Measurements from ENCODE around the gene MIB1. TPM values are rescaled to one million over a fixed set of nuclear protein-coding genes. Genes with fewer than 3 reads are reported as not detected.

The MIB1 gene
- total RNA-seq, 2 experiments from 2014 or later: 34.6 to 37.4 TPM

DNA sequence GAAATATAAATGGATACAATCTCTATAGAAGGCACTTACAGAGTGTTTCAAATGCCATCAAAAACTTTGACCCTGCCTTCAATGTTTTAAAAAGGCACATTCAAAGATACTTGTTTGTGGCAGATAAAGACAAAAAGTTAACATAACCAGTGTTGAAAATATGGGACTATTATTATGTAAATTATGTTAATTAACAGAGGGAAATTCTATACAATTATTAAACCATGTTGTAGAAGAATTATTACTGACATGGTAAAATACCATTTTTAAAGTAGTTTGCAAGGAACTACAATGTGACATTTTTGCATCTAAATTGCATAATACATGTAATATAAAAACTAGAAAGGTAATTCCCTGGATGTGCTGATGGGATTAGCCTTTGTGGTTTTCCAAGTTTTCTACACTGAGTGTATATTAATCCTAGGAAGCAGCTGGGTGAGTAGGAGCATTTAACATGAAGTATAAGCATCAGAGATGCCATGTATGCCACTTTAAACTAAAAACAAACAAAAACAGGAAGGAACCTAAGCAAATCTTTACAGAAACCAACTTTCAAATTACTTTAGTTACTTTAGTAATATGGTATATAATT, 21.7 kb downstream of the MIB1 start:
- intact Hi-C loops (cut with micrococcal nuclease): no loop called here
- H3K36me3 Mint-ChIP-seq (ENCODE audit: low read depth): peaks cover 16% of the 10 kb centered on the region
- H3K4me3 Mint-ChIP-seq: no peak overlapping the region
- ChIA-PET CTCF (no interaction called here), POLR2A (no interaction called here)
- H3K9me3 Mint-ChIP-seq: no peaks in the 10 kb centered on the region
- TF ChIP-seq, protein P1, sequence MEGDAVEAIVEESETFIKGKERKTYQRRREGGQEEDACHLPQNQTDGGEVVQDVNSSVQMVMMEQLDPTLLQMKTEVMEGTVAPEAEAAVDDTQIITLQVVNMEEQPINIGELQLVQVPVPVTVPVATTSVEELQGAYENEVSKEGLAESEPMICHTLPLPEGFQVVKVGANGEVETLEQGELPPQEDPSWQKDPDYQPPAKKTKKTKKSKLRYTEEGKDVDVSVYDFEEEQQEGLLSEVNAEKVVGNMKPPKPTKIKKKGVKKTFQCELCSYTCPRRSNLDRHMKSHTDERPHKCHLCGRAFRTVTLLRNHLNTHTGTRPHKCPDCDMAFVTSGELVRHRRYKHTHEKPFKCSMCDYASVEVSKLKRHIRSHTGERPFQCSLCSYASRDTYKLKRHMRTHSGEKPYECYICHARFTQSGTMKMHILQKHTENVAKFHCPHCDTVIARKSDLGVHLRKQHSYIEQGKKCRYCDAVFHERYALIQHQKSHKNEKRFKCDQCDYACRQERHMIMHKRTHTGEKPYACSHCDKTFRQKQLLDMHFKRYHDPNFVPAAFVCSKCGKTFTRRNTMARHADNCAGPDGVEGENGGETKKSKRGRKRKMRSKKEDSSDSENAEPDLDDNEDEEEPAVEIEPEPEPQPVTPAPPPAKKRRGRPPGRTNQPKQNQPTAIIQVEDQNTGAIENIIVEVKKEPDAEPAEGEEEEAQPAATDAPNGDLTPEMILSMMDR (IDR thresholded peaks at IDR 0.05): no peak
- H3K27ac Mint-ChIP-seq: no peak overlapping the region
- H3K4me1 Mint-ChIP-seq (ENCODE audit: low read depth): peaks cover 13% of the 10 kb centered on the region
- ATAC-seq (no peak), DNase-seq (no peak)
- no peaks in the 10 kb centered on the region for H3K27me3 Mint-ChIP-seq

DNA sequence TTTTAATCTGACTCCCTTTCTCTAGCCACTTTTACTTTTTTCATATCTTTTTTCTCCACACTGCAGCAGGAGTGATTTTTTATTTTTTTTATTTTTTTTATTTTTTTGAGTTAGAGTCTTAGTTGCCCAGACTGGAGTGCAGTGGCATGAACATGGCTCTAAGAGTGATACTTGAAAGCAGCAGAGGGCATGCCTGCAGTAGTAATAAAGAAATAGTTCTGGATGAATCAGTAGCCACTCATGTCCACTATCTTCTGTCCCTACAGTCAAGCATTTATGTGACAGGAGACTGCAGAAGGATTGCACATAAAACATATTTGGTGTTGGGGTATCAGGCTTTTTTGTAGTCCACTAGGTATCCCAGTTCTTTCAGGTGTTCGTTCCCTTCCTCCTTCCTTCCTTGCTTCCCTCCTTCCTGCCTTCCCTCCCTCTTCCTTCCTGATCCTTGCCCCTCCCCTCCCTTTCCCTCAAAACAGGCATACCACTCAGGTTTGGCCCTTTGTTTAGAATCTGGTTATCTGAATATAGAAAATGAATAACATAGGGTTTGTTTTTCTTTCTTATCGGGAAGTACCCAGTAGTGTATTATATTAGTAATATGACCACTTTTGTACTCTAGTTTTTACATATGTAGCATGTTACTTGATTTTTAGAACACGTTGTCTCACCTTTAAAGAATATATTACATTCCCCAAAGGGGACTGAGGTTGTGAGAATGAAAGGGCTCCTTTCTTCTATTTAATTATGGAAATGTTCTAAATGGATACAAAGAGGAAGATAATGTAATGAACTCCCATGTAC, 23.5 kb downstream of the MIB1 start:
- intact Hi-C loops (cut with micrococcal nuclease): no loop called here
- DNase-seq (no peak), ATAC-seq (no peak)
- H3K27ac Mint-ChIP-seq: no peak overlapping the region
- H3K27me3 Mint-ChIP-seq: no peaks in the 10 kb centered on the region
- peaks cover 23% of the 10 kb centered on the region for H3K36me3 Mint-ChIP-seq (ENCODE audit: low read depth)
- peaks cover 13% of the 10 kb centered on the region for H3K4me1 Mint-ChIP-seq (ENCODE audit: low read depth)
- TF ChIP-seq, protein P1 (IDR thresholded peaks at IDR 0.05): no peak
- ChIA-PET POLR2A (no interaction called here), CTCF (no interaction called here)
- H3K4me3 Mint-ChIP-seq: no peak overlapping the region
- no peaks in the 10 kb centered on the region for H3K9me3 Mint-ChIP-seq

- H3K4me1 Mint-ChIP-seq (ENCODE audit: low read depth): no peaks in the 10 kb centered on the region
- POLR2A ChIA-PET: no interaction called here
- no peaks in the 10 kb centered on the region for H3K27me3 Mint-ChIP-seq
- ATAC-seq (no peak), DNase-seq (no peak)
- CTCF ChIA-PET: interaction anchor here (0.6 to 1.2 kb wide), 2 partner anchors 10 to 387 kb away, joined by 3 read pairs; no protein-coding TSS in a partner anchor
- peaks cover 37% of the 10 kb centered on the region for H3K36me3 Mint-ChIP-seq (ENCODE audit: low read depth)
- intact Hi-C loops (cut with micrococcal nuclease): no loop called here
- H3K4me3 Mint-ChIP-seq: no peak overlapping the region
- TF ChIP-seq, protein P1 (IDR thresholded peaks at IDR 0.05): no peak
- H3K9me3 Mint-ChIP-seq: no peaks in the 10 kb centered on the region
- H3K27ac Mint-ChIP-seq: no peak overlapping the region
These were observed 28.6 kb downstream of the MIB1 start for GRCh38 chr18:21769206-21769605.

- POLR2A ChIA-PET: no interaction called here
These were observed 34.1 kb downstream of the MIB1 start for GRCh38 chr18:21774722-21775121.

More at GRCh38 chr18:21774722-21775121, 34.1 kb downstream of the MIB1 start:
- intact Hi-C loops (cut with micrococcal nuclease): no loop called here
- DNase-seq (no peak), ATAC-seq (no peak)
- CTCF ChIA-PET: interaction anchor here (1.2 kb wide), 1 partner anchor 49 kb away, joined by 3 read pairs; no protein-coding TSS in a partner anchor
- Mint-ChIP-seq H3K36me3 (ENCODE audit: low read depth) (peaks cover 15% of the 10 kb centered on the region), H3K27ac (no peak overlapping the region), H3K4me1 (ENCODE audit: low read depth) (no peaks in the 10 kb centered on the region), H3K9me3 (no peaks in the 10 kb centered on the region), H3K4me3 (no peak overlapping the region), H3K27me3 (no peaks in the 10 kb centered on the region)
- TF ChIP-seq, protein P1 (IDR thresholded peaks at IDR 0.05): no peak

Measured in activated CD8-positive, alpha-beta T cell treated with anti-CD3 and anti-CD28 coated beads for 36 hours (primary cell).